ENCODE measurements around the gene IL36A. TPM values are rescaled to one million over a fixed set of nuclear protein-coding genes. Genes with fewer than 3 reads are reported as not detected.

Gene IL36A
- total and polyA plus RNA-seq, 2 experiments from 2014 or later = not detected

DNA sequence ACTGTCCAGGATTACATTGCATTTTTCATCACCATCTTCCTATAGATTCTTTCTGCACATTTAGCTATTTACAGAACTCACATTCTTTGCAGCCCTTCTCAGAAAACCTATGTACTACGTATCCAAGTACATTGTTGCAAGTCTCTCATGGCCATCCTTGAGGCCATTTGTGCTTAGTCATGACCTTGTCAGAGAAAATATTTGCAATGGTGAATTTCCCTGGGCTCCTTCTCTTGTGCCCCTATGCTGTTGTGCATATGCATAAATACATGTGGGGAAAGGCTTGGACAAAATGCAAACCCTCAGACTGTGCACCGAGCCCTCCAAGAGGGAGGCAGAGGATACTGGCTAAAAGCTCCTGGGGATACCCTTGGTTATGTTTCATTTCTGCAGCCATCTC is 19.5 kb downstream of the IL36A start:
- Histone ChIP-seq H3K27me3 (replicated peaks; ENCODE audit: insufficient read depth) (peaks cover 84% of the 10 kb centered on the region), H3K27ac (no peak overlapping the region), H3K4me1 (ENCODE audit: insufficient read depth) (no peaks in the 10 kb centered on the region), H3K4me2 (ENCODE audit: unreplicated experiment) (no peak overlapping the region), H3F3A (ENCODE audit: insufficient read depth) (no peaks in the 10 kb centered on the region), H3K4me3 (no peak overlapping the region), H3K9ac (no peak overlapping the region), H2AFZ (no peak overlapping the region), H4K20me1 (ENCODE audit: insufficient read depth) (no peaks in the 10 kb centered on the region), H3K79me2 (ENCODE audit: insufficient read depth) (no peaks in the 10 kb centered on the region), H3K9me2 (ENCODE audit: insufficient read depth) (no peaks in the 10 kb centered on the region), H3K36me3 (ENCODE audit: low read depth) (no peaks in the 10 kb centered on the region), H3K9me3 (ENCODE audit: low read depth) (no peaks in the 10 kb centered on the region)
- TF ChIP-seq EZH2phosphoT487 (IDR thresholded peaks at IDR 0.05; ENCODE audit: insufficient read depth, low read depth) = no peak
- TF ChIP-seq EZH2 (IDR thresholded peaks at IDR 0.05; ENCODE audit: insufficient read depth, poor library complexity, severe bottlenecking) = no peak
- in situ Hi-C loops (cut with MboI) = no loop called here
- DNase-seq = no peak
- WGBS, 2 experiments (ENCODE audit: low coverage in 1 of 2, low lambda C conversion rate in 2 of 2, missing lambda C conversion rate in 2 of 2) = 34 to 37% methylated on average over 2 of the region's 2 CpGs

- Histone ChIP-seq H3K4me2 (ENCODE audit: unreplicated experiment) (no peak overlapping the region), H3K9me3 (ENCODE audit: low read depth) (no peaks in the 10 kb centered on the region), H3K4me3 (no peak overlapping the region), H3K79me2 (ENCODE audit: insufficient read depth) (no peaks in the 10 kb centered on the region), H2AFZ (no peak overlapping the region), H3K9me2 (ENCODE audit: insufficient read depth) (no peaks in the 10 kb centered on the region), H3F3A (ENCODE audit: insufficient read depth) (no peaks in the 10 kb centered on the region), H3K4me1 (ENCODE audit: insufficient read depth) (no peaks in the 10 kb centered on the region), H3K27me3 (replicated peaks; ENCODE audit: insufficient read depth) (peaks cover 89% of the 10 kb centered on the region), H4K20me1 (ENCODE audit: insufficient read depth) (no peaks in the 10 kb centered on the region), H3K27ac (no peak overlapping the region), H3K9ac (no peak overlapping the region), H3K36me3 (ENCODE audit: low read depth) (no peaks in the 10 kb centered on the region)
- in situ Hi-C loops (cut with MboI) = no loop called here
- 12 to 16% methylated on average over 2 of the region's 2 CpGs for WGBS, 2 experiments (ENCODE audit: low coverage in 1 of 2, low lambda C conversion rate in 2 of 2, missing lambda C conversion rate in 2 of 2)
- no peak for DNase-seq
- TF ChIP-seq EZH2phosphoT487 (IDR thresholded peaks at IDR 0.05; ENCODE audit: insufficient read depth, low read depth) (no peak), EZH2 (IDR thresholded peaks at IDR 0.05; ENCODE audit: insufficient read depth, poor library complexity, severe bottlenecking) (no peak)
These were observed 20.5 kb downstream of the IL36A start for GRCh38 chr2:113025737-113026136.

DNA sequence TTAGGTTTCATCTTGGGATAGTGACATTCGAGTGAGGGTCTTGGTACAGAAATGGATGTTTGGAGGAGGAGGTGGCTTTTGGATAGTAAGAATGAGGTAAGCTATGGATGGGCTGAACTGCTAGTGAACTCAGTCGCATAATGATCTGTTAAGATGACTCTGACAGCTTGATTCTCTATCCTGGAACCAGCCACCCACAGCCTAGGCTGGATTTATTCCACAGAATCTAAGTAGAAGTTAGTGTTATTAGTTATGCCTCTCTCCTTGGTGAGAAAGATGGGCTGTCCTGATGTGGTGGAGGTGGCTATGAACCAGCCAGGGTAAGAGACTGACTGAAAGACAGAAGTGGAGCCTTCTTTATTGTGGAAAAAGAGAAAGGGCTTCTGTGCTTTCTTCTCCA is 22.4 kb downstream of the IL36A start:
- TF ChIP-seq EZH2 (IDR thresholded peaks at IDR 0.05; ENCODE audit: insufficient read depth, poor library complexity, severe bottlenecking) (no peak), EZH2phosphoT487 (IDR thresholded peaks at IDR 0.05; ENCODE audit: insufficient read depth, low read depth) (no peak)
- no peak overlapping the region for H2AFZ ChIP-seq
- H3K36me3 ChIP-seq (ENCODE audit: low read depth) = no peaks in the 10 kb centered on the region
- no peaks in the 10 kb centered on the region for H3K79me2 ChIP-seq (ENCODE audit: insufficient read depth)
- H3F3A ChIP-seq (ENCODE audit: insufficient read depth) = no peaks in the 10 kb centered on the region
- peaks cover 84% of the 10 kb centered on the region for H3K27me3 ChIP-seq (replicated peaks; ENCODE audit: insufficient read depth)
- no peaks in the 10 kb centered on the region for H3K9me2 ChIP-seq (ENCODE audit: insufficient read depth)
- H3K9ac ChIP-seq = no peak overlapping the region
- H3K4me2 ChIP-seq (ENCODE audit: unreplicated experiment) = no peak overlapping the region
- WGBS, 2 experiments (ENCODE audit: low coverage in 1 of 2, low lambda C conversion rate in 2 of 2, missing lambda C conversion rate in 2 of 2) = 33 to 35% methylated on average over 2 of the region's 2 CpGs
- H3K9me3 ChIP-seq (ENCODE audit: low read depth) = no peaks in the 10 kb centered on the region
- DNase-seq = no peak
- in situ Hi-C loops (cut with MboI) = no loop called here
- H3K27ac ChIP-seq = no peak overlapping the region
- no peak overlapping the region for H3K4me3 ChIP-seq
- no peaks in the 10 kb centered on the region for H3K4me1 ChIP-seq (ENCODE audit: insufficient read depth)
- no peaks in the 10 kb centered on the region for H4K20me1 ChIP-seq (ENCODE audit: insufficient read depth)

- no peaks in the 10 kb centered on the region for H4K20me1 ChIP-seq (ENCODE audit: insufficient read depth)
- WGBS, 2 experiments (ENCODE audit: low coverage in 1 of 2, low lambda C conversion rate in 2 of 2, missing lambda C conversion rate in 2 of 2) = 0% methylated on average over 1 of the region's 1 CpG
- peaks cover 83% of the 10 kb centered on the region for H3K27me3 ChIP-seq (replicated peaks; ENCODE audit: insufficient read depth)
- no peaks in the 10 kb centered on the region for H3K9me2 ChIP-seq (ENCODE audit: insufficient read depth)
- in situ Hi-C loops (cut with MboI) = no loop called here
- no peak overlapping the region for H3K4me2 ChIP-seq (ENCODE audit: unreplicated experiment)
- H3K79me2 ChIP-seq (ENCODE audit: insufficient read depth) = no peaks in the 10 kb centered on the region
- H3K27ac ChIP-seq = no peak overlapping the region
- no peak for DNase-seq
- no peaks in the 10 kb centered on the region for H3K36me3 ChIP-seq (ENCODE audit: low read depth)
- H3K9ac ChIP-seq = no peak overlapping the region
- no peaks in the 10 kb centered on the region for H3F3A ChIP-seq (ENCODE audit: insufficient read depth)
- no peak overlapping the region for H3K4me3 ChIP-seq
- no peaks in the 10 kb centered on the region for H3K4me1 ChIP-seq (ENCODE audit: insufficient read depth)
- no peaks in the 10 kb centered on the region for H3K9me3 ChIP-seq (ENCODE audit: low read depth)
- TF ChIP-seq EZH2phosphoT487 (IDR thresholded peaks at IDR 0.05; ENCODE audit: insufficient read depth, low read depth) (no peak), EZH2 (IDR thresholded peaks at IDR 0.05; ENCODE audit: insufficient read depth, poor library complexity, severe bottlenecking) (no peak)
- H2AFZ ChIP-seq = no peak overlapping the region
These were observed 22.9 kb downstream of the IL36A start for GRCh38 chr2:113028112-113028511.

DNA sequence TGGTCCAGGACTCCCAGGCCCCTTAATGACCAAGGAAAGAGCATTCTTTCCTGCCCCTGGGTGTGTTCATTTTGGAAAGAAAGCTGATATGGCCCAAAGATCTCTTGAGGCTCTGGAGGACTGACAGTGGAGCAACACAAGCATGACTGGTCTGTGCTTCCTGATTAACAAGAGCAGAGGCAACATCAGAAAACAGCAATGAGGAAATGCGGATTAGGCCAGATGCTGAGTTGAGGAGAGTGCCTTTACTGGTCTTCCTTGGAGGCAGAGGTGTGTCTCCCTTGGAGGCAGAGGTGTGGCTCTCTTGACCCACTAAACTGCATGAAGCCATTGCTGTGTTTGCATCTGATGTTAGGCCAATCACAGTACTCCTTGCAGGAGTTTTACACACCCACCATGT is 27.5 kb downstream of the IL36A start:
- Histone ChIP-seq H3K36me3 (ENCODE audit: low read depth) (no peaks in the 10 kb centered on the region), H4K20me1 (ENCODE audit: insufficient read depth) (no peaks in the 10 kb centered on the region), H3K79me2 (ENCODE audit: insufficient read depth) (no peaks in the 10 kb centered on the region), H3K4me2 (ENCODE audit: unreplicated experiment) (no peak overlapping the region), H3K27me3 (replicated peaks; ENCODE audit: insufficient read depth) (peaks cover 61% of the 10 kb centered on the region), H2AFZ (no peak overlapping the region), H3K4me3 (no peak overlapping the region), H3K9me3 (ENCODE audit: low read depth) (no peaks in the 10 kb centered on the region), H3K27ac (no peak overlapping the region), H3F3A (ENCODE audit: insufficient read depth) (no peaks in the 10 kb centered on the region), H3K4me1 (ENCODE audit: insufficient read depth) (no peaks in the 10 kb centered on the region), H3K9me2 (ENCODE audit: insufficient read depth) (no peaks in the 10 kb centered on the region), H3K9ac (no peak overlapping the region)
- WGBS, 2 experiments (ENCODE audit: low coverage in 1 of 2, low lambda C conversion rate in 2 of 2, missing lambda C conversion rate in 2 of 2) = 80 to 94% methylated on average over 1 of the region's 1 CpG
- in situ Hi-C loops (cut with MboI) = no loop called here
- TF ChIP-seq EZH2phosphoT487 (IDR thresholded peaks at IDR 0.05; ENCODE audit: insufficient read depth, low read depth) = no peak
- no peak for TF ChIP-seq EZH2 (IDR thresholded peaks at IDR 0.05; ENCODE audit: insufficient read depth, poor library complexity, severe bottlenecking)
- no peak for DNase-seq
